ENCODE measurements around the gene BMS1. TPM values are rescaled to one million over a fixed set of nuclear protein-coding genes. Genes with fewer than 3 reads are reported as not detected.

BMS1 gene
- total RNA-seq, 3 donors from 2014 or later = 11.0 to 14.5 (median 12.4) TPM

- Histone ChIP-seq H3K36me3 (ENCODE audit: low read depth) (no peaks in the 10 kb centered on the region), H3K4me3 (no peak overlapping the region), H3K9me3 (peaks cover 6% of the 10 kb centered on the region), H3K4me1 (ENCODE audit: low read depth) (no peaks in the 10 kb centered on the region)
- TF ChIP-seq CTCF (IDR thresholded peaks at IDR 0.05) = no peak
- ATAC-seq = no peak
- intact Hi-C loops (cut with DNase I, micrococcal nuclease) = no loop called here
- no peak for DNase-seq
Observed at GRCh38 chr10:42767906-42768305, 14.7 kb upstream of the BMS1 start.

- Histone ChIP-seq H3K4me1 (ENCODE audit: low read depth) (no peaks in the 10 kb centered on the region), H3K36me3 (ENCODE audit: low read depth) (no peaks in the 10 kb centered on the region), H3K9me3 (peaks cover 6% of the 10 kb centered on the region), H3K4me3 (no peak overlapping the region)
- TF ChIP-seq CTCF (IDR thresholded peaks at IDR 0.05) = no peak
- DNase-seq (no peak), ATAC-seq (no peak)
- intact Hi-C loops (cut with DNase I, micrococcal nuclease) = no loop called here
Observed at GRCh38 chr10:42768581-42769152, 13.9 kb upstream of the BMS1 start.

GRCh38 chr10:42769173-42769572, 13.4 kb upstream of the BMS1 start:
- TF ChIP-seq CTCF (IDR thresholded peaks at IDR 0.05) = no peak

GRCh38 chr10:42769673-42770072, 12.9 kb upstream of the BMS1 start:
- intact Hi-C loops (cut with DNase I, micrococcal nuclease) = no loop called here
- Histone ChIP-seq H3K4me1 (ENCODE audit: low read depth) (no peaks in the 10 kb centered on the region), H3K9me3 (peaks cover 6% of the 10 kb centered on the region), H3K36me3 (ENCODE audit: low read depth) (no peaks in the 10 kb centered on the region), H3K4me3 (no peak overlapping the region)
- no peak for TF ChIP-seq CTCF (IDR thresholded peaks at IDR 0.05)
- ATAC-seq (peak; percentile 93), DNase-seq (peak; percentile 72 to 87 (median 77))

More at GRCh38 chr10:42769173-42769572, 13.4 kb upstream of the BMS1 start:
- peaks cover 6% of the 10 kb centered on the region for H3K9me3 ChIP-seq
- ATAC-seq (no peak), DNase-seq (no peak)
- H3K4me3 ChIP-seq = no peak overlapping the region
- no peaks in the 10 kb centered on the region for H3K36me3 ChIP-seq (ENCODE audit: low read depth)
- H3K4me1 ChIP-seq (ENCODE audit: low read depth) = no peaks in the 10 kb centered on the region
- intact Hi-C loops (cut with DNase I, micrococcal nuclease) = no loop called here

GRCh38 chr10:42776681-42777080, 5.9 kb upstream of the BMS1 start:
- no peak for TF ChIP-seq CTCF (IDR thresholded peaks at IDR 0.05)
- ATAC-seq = no peak
- Histone ChIP-seq H3K4me1 (ENCODE audit: low read depth) (no peaks in the 10 kb centered on the region), H3K36me3 (ENCODE audit: low read depth) (no peaks in the 10 kb centered on the region), H3K4me3 (no peak overlapping the region), H3K9me3 (peaks cover 6% of the 10 kb centered on the region)
- no peak for DNase-seq
- intact Hi-C loops (cut with DNase I, micrococcal nuclease) = no loop called here

- no peak for ATAC-seq
- no peak for DNase-seq
Observed at GRCh38 chr10:42780456-42780855, 2.1 kb upstream of the BMS1 start.

More at GRCh38 chr10:42780456-42780855, 2.1 kb upstream of the BMS1 start:
- Histone ChIP-seq H3K4me1 (ENCODE audit: low read depth) (peaks cover 3% of the 10 kb centered on the region), H3K36me3 (ENCODE audit: low read depth) (no peaks in the 10 kb centered on the region), H3K4me3 (no peak overlapping the region), H3K9me3 (no peaks in the 10 kb centered on the region)
- intact Hi-C loops (cut with DNase I, micrococcal nuclease) = no loop called here
- TF ChIP-seq CTCF (IDR thresholded peaks at IDR 0.05) = no peak
